IPS DF 4.7 (cell line): ENCODE measurements around the gene ARHGEF10L.
"Not testable (repeated sequence)": the region's sequence is repeated elsewhere in the genome, so short reads cannot be mapped to it uniquely, and the experiment has no call there.

Experiments
- DNase-seq: peaks from one replicate; pipeline ENCODE4 v3.0.0-alpha.2; 2013; ENCODE audit warnings: low spot score; ENCODE audit errors: extremely low read depth

Gene ARHGEF10L

DNA sequence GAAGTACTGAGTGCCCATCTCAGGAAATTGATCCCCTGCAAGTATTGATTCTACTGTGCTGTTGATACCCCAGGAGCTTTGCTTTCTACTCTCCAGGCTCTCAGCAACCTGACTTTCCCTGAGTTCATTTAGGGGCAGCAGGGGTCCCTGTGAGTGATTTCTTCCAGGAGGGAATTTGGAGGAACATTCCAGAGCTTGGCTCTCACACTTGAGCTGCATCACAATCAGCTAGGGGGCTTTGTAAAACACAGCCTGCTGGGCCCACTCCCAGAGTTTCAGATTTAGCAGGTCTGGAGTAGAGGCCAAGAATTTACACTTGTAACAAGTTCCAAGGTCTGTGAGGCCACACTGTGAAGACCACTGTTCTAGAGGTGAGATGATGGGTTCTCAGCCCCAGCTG lies 199.6 kb downstream of the ARHGEF10L start:
- no peak for DNase-seq

DNA sequence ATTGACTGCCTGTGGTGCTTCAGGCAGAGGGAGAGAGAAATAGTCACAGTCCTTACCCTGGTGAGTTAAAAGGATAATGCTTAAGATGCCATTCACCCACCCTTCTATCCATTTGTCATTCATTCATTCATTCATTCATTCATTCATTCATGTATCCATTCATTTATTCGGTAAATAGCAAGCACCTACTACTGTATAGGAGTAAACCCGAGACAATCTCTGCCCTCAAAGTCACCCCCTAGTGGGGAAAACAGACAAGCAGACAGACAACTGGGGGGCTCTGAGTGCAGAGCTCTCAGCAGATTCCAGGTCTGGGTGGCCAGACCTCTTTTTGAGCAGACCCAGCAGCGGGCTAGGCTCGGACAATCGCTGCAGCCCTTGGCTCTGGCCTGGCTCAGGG lies 201.6 kb downstream of the ARHGEF10L start:
- no peak for DNase-seq

DNA sequence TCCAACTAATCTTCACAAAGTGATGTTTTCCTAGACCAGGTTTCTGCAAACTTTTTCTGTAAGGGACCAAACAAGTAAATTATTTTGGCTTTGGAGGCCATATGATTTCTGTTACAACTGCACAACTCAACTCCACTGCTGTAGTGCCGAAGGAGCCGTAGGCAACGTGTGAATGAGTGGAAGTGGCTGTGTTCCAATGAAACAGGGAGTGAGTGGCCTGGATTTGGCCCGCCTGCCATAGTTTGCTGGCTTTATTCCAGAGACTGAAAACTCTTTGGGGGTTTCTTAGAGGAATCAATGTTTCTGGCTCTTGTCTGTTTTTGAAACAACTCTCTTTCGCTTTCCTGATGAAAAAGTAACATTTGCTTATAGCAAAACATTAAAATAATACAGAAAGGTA lies 203.1 kb downstream of the ARHGEF10L start:
- DNase-seq, result no peak

DNA sequence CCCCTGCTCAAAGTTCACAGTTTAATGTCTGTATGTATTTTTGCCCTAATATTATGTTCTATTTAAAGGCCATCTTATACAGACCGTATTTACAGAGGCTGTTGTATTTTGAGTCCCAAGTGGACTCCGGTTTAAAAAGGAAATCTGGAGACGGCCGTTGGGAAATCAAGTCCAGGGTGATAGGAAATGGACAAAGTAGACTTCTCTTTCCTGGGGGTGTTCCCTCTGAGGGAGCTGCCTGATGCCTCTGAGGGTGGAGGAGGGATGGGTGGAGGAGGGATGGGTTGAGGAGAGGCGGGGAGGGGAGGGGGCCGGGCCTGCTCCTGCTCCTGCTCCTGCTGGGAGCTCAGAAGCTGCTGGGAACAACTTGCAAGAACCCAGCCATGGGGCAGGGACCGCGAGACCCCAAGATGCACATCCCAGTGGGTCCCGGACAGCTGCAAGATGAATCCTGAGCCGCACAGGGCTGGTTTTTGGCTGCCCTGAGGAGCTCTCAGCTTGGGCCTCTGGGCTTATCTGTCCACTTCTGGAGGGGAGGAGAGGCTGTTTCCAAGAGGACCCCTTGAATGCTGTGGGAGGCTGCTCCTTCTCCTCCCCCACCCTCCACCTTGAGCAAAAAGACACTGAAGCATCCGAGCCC lies 203.6 kb downstream of the ARHGEF10L start:
- DNase-seq, result no peak

DNA sequence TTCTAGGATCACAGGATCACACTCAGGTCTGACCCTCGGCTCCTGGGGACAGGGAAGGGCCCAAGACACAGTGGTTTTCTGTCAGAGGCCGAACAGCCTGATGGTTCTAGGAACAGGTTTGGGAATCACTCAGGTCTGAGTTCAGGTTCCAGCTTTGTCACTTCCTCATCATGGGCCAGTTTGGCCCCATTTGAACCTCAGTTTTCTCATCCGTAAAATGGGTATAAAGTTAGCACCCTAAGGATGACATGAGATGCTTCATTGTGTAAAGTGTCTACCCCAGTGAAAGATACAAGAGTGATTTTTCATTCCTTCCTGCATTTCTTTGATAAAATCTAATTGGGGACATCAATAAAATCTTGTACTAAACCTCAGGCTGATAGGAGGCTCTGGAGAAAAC lies 204.4 kb downstream of the ARHGEF10L start:
- DNase-seq, result no peak

DNA sequence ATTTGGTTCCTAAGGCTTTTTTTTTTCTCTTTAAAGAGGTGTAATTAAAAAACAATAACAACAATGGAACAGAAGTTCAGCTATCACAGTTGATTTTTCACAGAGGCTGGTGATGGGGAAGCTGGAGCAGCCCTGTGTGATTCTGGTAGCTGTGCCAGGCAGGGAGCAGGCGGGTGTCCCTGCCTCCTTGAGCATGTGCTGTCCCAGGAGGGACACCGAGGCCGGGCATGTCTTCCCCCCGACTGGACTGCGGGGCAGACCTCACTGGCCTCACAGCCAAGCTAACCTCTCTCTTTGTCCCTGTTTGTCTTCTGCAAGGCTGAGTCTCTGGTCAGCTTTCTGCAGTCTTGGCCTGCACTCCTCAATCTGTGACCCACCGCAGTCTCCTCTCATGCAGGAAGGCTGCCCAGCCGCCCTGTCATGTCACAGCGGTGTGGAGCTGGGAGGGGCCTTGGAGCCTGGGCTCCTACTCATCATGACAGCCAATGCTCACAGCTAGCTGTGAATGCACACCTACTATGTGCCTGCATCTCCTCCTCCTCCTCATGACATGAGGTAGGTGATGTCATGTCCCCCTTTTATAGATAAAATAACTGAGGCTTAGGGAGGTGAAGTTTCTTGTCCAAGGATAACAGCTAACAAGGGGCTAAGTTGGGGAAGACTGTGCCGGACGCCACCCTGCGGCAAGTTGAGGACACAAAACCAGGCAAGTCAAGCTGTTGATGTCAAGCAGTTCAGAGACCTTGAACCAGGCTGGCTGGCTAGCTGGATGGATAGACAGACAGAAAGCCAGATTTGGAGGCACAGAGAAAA lies 205.4 kb downstream of the ARHGEF10L start:
- no peak for DNase-seq

DNA sequence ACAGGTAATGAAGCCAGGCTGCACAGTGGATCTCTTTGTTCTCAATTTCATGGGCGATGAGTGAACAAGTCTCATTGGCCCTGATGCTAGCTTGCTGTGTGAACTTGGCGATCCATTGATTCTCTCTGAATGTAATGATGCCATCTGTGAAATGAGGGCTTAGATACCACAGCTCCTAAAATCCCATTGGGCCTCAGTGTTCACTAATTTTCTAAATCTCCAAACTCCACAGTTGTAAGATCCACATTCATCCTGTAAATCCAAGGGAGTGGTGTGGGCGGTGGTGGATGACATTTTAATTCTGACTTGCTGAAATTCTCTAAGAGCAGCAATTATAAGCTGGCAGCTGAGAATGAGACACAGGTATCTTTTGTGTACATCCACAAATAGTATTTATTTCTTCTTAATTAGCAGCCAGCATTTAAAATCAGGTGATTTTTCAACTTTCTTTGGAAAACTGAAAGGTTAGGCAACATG lies 206.0 kb downstream of the ARHGEF10L start:
- DNase-seq, result no peak

DNA sequence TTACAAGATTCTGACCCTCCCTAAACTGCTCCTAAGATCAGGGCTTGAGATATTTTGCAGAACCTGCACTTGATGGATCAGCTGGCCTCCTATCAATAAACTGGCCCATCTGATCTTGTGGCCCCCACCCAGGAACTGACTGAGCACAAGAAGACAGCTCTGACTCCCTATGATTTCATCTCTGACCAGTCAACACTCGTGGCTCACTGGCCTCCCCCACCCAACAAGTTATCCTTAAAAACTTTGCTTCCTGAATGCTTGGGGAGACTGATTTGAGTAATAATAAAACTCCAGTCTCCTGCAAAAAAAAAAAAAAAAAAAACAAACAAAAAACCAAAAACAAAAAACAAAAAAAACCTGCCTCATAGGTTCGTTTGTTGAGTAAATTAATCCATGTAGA lies 206.8 kb downstream of the ARHGEF10L start:
- DNase-seq, result not testable (repeated sequence)

DNA sequence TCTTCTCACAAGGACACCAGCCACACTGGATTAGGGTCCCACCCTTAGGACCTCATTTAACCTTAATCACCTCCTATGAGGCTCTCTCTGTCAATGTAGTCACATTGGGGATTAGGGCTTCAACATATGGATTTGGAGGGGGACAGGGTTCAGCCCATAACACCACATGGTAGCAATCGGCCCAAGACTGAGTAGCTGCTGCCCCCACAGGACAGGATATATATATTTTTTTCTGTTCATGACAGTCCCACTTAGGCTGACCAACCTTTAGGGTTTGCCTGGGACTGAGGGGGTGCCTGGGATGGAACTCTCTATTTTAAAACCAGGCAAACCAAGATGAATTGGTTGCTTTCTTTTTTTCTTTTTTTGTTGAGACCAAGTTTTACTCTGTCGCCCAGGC lies 207.4 kb downstream of the ARHGEF10L start:
- no peak for DNase-seq
